Natural killer cell (primary cell): Measurements from ENCODE around the gene RGS10. TPM values are rescaled to one million over a fixed set of nuclear protein-coding genes. Genes with fewer than 3 reads are reported as not detected.

Source experiments
- ATAC-seq, 3 donors: fragments of 150-1000 bp in 2 of 3; fragments of 200-7000 bp in 1 of 3; cut with Tn5 transposase; 1 replicate in 1 of 3; 2 replicates in 2 of 3; pipeline ENCODE4 v1.10.0; 2021; ENCODE audit warnings: mild to moderate bottlenecking in 2 of 3, moderate library complexity in 2 of 3
- DNase-seq, 2 donors: peaks; one replicate each; pipeline versions ENCODE4 v3.0.0 to v3.0.0-alpha.2; 2013 to 2021; ENCODE audit warnings: mixed read lengths in 1 of 2
- H3K27ac ChIP-seq: one replicate; pipeline ENCODE4 v1.5.1; 2013; ENCODE audit warnings: mild to moderate bottlenecking, low read length
- H3K27me3 ChIP-seq: one replicate; pipeline ENCODE4 v1.6.1; 2013; ENCODE audit warnings: low read length; ENCODE audit not compliant: control insufficient read depth, insufficient read depth
- H3K36me3 ChIP-seq: one replicate; pipeline ENCODE4 v1.6.1; 2013; ENCODE audit warnings: low read length; ENCODE audit not compliant: control insufficient read depth, insufficient read depth
- H3K4me1 ChIP-seq: one replicate; pipeline ENCODE4 v1.6.1; 2013; ENCODE audit warnings: low read length; ENCODE audit not compliant: control insufficient read depth, insufficient read depth
- H3K4me3 ChIP-seq: one replicate; pipeline ENCODE4 v1.5.1; 2013; ENCODE audit warnings: low read length
- H3K9me3 ChIP-seq: one replicate; pipeline ENCODE4 v1.6.1; 2013; ENCODE audit warnings: low read length; ENCODE audit not compliant: control insufficient read depth, insufficient read depth
- H3K27ac Mint-ChIP-seq, 2 donors: one replicate each; pipeline ENCODE4 v1.8.0; 2022; ENCODE audit warnings: mild to moderate bottlenecking in 2 of 2, mixed read lengths in 2 of 2, moderate library complexity in 1 of 2
- H3K27me3 Mint-ChIP-seq, 2 donors: one replicate each; pipeline ENCODE4 v1.8.0; 2022; ENCODE audit warnings: low read depth in 2 of 2, mixed read lengths in 2 of 2
- H3K36me3 Mint-ChIP-seq: one replicate; pipeline ENCODE4 v1.8.0; 2022; ENCODE audit warnings: mixed read lengths
- H3K4me1 Mint-ChIP-seq, 2 donors: one replicate each; pipeline ENCODE4 v1.8.0; 2022; ENCODE audit warnings: mixed read lengths in 2 of 2
- H3K4me3 Mint-ChIP-seq: one replicate; pipeline ENCODE4 v1.8.0; 2022; ENCODE audit warnings: mild to moderate bottlenecking, moderate library complexity, mixed read lengths
- H3K9me3 Mint-ChIP-seq, 2 donors: one replicate each; pipeline ENCODE4 v1.8.0; 2022; ENCODE audit warnings: mixed read lengths in 2 of 2
- CTCF ChIP-seq: fragments of 200-600 bp; IDR thresholded peaks from one replicate; pipeline ENCODE4 v1.8.0; 2022; ENCODE audit warnings: antibody characterized with exemption
- WGBS: methylation state at CpG from one replicate; pipeline ENCODE4 v1.1.7; 2013; ENCODE audit warnings: missing lambda C conversion rate; ENCODE audit not compliant: insufficient coverage; 5-methylcytosine and 5-hydroxymethylcytosine counted together
- intact Hi-C: fragments of 100-400 bp; cut with micrococcal nuclease; formaldehyde crosslinking; loops from one replicate; pipeline ENCODE4 v1.14.2; 2022
- total RNA-seq, 4 donors: library from RNA; stranded (reverse); fragments of 120-200 nt in 1 of 4; gene quantifications; one replicate each; pipeline versions ENCODE4 v1.2.3 to v1.2.4, GENCODE V29; 2013 to 2022

RGS10 gene
- total RNA-seq, 3 donors from 2014 or later (not counting 1 experiment from before 2014, with no cell fraction given): 13.5 to 25.7 (median 21.4) TPM

- no peak for DNase-seq
- no peak overlapping the region for H3K4me3 ChIP-seq
Observed at GRCh38 chr10:119477444-119477843, 65.1 kb downstream of the RGS10 start.

GRCh38 chr10:119474606-119475005, 67.9 kb downstream of the RGS10 start:
- H3K27ac ChIP-seq: no peak overlapping the region
- Mint-ChIP-seq H3K9me3 (no peaks in the 10 kb centered on the region), H3K27ac (no peak overlapping the region), H3K4me3 (no peak overlapping the region), H3K27me3 (peaks cover 6 to 26% of the 10 kb centered on the region in 2 donors), H3K4me1 (peaks cover 8 to 11% of the 10 kb centered on the region in 2 donors), H3K36me3 (no peaks in the 10 kb centered on the region)
- ATAC-seq: no peak
- intact Hi-C loops: no loop called here
- no peaks in the 10 kb centered on the region for H3K9me3 ChIP-seq
- H3K27me3 ChIP-seq: no peaks in the 10 kb centered on the region
- no peak for DNase-seq
- 86% methylated on average over 10 of the region's 10 CpGs for WGBS
- TF ChIP-seq CTCF: no peak
- no peak overlapping the region for H3K4me3 ChIP-seq
- H3K36me3 ChIP-seq: no peaks in the 10 kb centered on the region
- peaks cover 18% of the 10 kb centered on the region for H3K4me1 ChIP-seq

More at GRCh38 chr10:119477444-119477843, 65.1 kb downstream of the RGS10 start:
- Mint-ChIP-seq H3K36me3 (no peaks in the 10 kb centered on the region), H3K27ac (no peak overlapping the region), H3K4me3 (no peak overlapping the region), H3K4me1 (peaks cover 8 to 11% of the 10 kb centered on the region in 2 donors), H3K27me3 (peaks cover 6 to 20% of the 10 kb centered on the region in 2 donors), H3K9me3 (no peaks in the 10 kb centered on the region)
- 38% methylated on average over 1 of the region's 3 CpGs for WGBS
- Histone ChIP-seq H3K9me3 (no peaks in the 10 kb centered on the region), H3K27me3 (no peaks in the 10 kb centered on the region), H3K27ac (no peak overlapping the region), H3K36me3 (no peaks in the 10 kb centered on the region), H3K4me1 (peaks cover 18% of the 10 kb centered on the region)
- ATAC-seq: no peak
- intact Hi-C loops: no loop called here
- no peak for TF ChIP-seq CTCF

- intact Hi-C loops: no loop called here
- no peak overlapping the region for H3K4me3 ChIP-seq
- no peak overlapping the region for H3K4me3 Mint-ChIP-seq
Observed at GRCh38 chr10:119473771-119474170, 68.7 kb downstream of the RGS10 start.

More at GRCh38 chr10:119473771-119474170, 68.7 kb downstream of the RGS10 start:
- no peak for DNase-seq
- no peak for ATAC-seq
- Mint-ChIP-seq H3K27ac (no peak overlapping the region), H3K27me3 (peaks cover 2 to 26% of the 10 kb centered on the region in 2 donors), H3K9me3 (no peaks in the 10 kb centered on the region), H3K36me3 (no peaks in the 10 kb centered on the region), H3K4me1 (peaks cover 4% of the 10 kb centered on the region in 2 donors)
- no peaks in the 10 kb centered on the region for H3K27me3 ChIP-seq
- TF ChIP-seq CTCF: no peak
- no peaks in the 10 kb centered on the region for H3K36me3 ChIP-seq
- WGBS: 89% methylated on average over 4 of the region's 4 CpGs
- H3K9me3 ChIP-seq: no peaks in the 10 kb centered on the region
- peaks cover 11% of the 10 kb centered on the region for H3K4me1 ChIP-seq
- no peak overlapping the region for H3K27ac ChIP-seq
